Measurements from ENCODE around the gene CEACAM5. TPM values are rescaled to one million over a fixed set of nuclear protein-coding genes. Genes with fewer than 3 reads are reported as not detected.

The CEACAM5 gene
- not detected for polyA plus RNA-seq

- peaks cover 18% of the 10 kb centered on the region for H3K27me3 Mint-ChIP-seq
- H3K27ac Mint-ChIP-seq: peak within 1 kb of the TSS in 1 of 3 donors; percentile 15
- peaks cover 0 to 2% (median 0%) of the 10 kb centered on the region in 3 donors for H3K9me3 Mint-ChIP-seq
- peak within 1 kb of the TSS in 1 of 4 donors; percentile 9 for H3K4me3 Mint-ChIP-seq
- H3K36me3 Mint-ChIP-seq: no peaks in the 10 kb centered on the region
- H3K4me1 Mint-ChIP-seq: peaks cover 0 to 6% (median 1%) of the 10 kb centered on the region in 3 donors
These were observed at the start of gene CEACAM5 for GRCh38 chr19:41708481-41708880. Gene CEACAM5 (plus strand): TSS chr19:41708626. CDS start chr19:41708732, 106 bp downstream.

GRCh38 chr19:41666075-41666474 is 42.4 kb upstream of the CEACAM5 start:
- Mint-ChIP-seq H3K27ac (no peak overlapping the region), H3K27me3 (peaks cover 18% of the 10 kb centered on the region), H3K36me3 (no peaks in the 10 kb centered on the region), H3K9me3 (peaks cover 8 to 21% (median 17%) of the 10 kb centered on the region in 3 donors), H3K4me1 (no peaks in the 10 kb centered on the region), H3K4me3 (peak overlapping the region in 1 of 4 donors; percentile 14)

GRCh38 chr19:41668315-41668714 is 40.1 kb upstream of the CEACAM5 start:
- no peaks in the 10 kb centered on the region for H3K36me3 Mint-ChIP-seq
- H3K9me3 Mint-ChIP-seq: peaks cover 12 to 24% (median 20%) of the 10 kb centered on the region in 3 donors
- no peak overlapping the region for H3K27ac Mint-ChIP-seq
- H3K27me3 Mint-ChIP-seq: peaks cover 24% of the 10 kb centered on the region
- no peak overlapping the region for H3K4me3 Mint-ChIP-seq
- peaks cover 0 to 2% (median 1%) of the 10 kb centered on the region in 3 donors for H3K4me1 Mint-ChIP-seq

GRCh38 chr19:41670755-41671154 is 37.7 kb upstream of the CEACAM5 start:
- H3K9me3 Mint-ChIP-seq: peaks cover 7 to 9% (median 9%) of the 10 kb centered on the region in 3 donors

GRCh38 chr19:41671486-41671885 is 36.9 kb upstream of the CEACAM5 start:
- Mint-ChIP-seq H3K9me3 (peaks cover 3 to 9% (median 5%) of the 10 kb centered on the region in 3 donors), H3K4me3 (no peak overlapping the region), H3K27ac (no peak overlapping the region), H3K36me3 (no peaks in the 10 kb centered on the region), H3K27me3 (peaks cover 27% of the 10 kb centered on the region), H3K4me1 (peaks cover 0 to 2% (median 1%) of the 10 kb centered on the region in 3 donors)

More at GRCh38 chr19:41670755-41671154, 37.7 kb upstream of the CEACAM5 start:
- H3K27me3 Mint-ChIP-seq: peaks cover 24% of the 10 kb centered on the region
- no peak overlapping the region for H3K4me3 Mint-ChIP-seq
- H3K4me1 Mint-ChIP-seq: peaks cover 0 to 2% (median 1%) of the 10 kb centered on the region in 3 donors
- no peaks in the 10 kb centered on the region for H3K36me3 Mint-ChIP-seq
- H3K27ac Mint-ChIP-seq: peak overlapping the region in 1 of 3 donors; percentile 71

- peaks cover 14% of the 10 kb centered on the region for H3K27me3 Mint-ChIP-seq
- no peak overlapping the region for H3K27ac Mint-ChIP-seq
- no peaks in the 10 kb centered on the region for H3K4me1 Mint-ChIP-seq
- no peak overlapping the region for H3K4me3 Mint-ChIP-seq
- H3K36me3 Mint-ChIP-seq: peaks cover 4% of the 10 kb centered on the region
- no peaks in the 10 kb centered on the region for H3K9me3 Mint-ChIP-seq
These were observed 26.0 kb upstream of the CEACAM5 start for GRCh38 chr19:41682437-41682836.

GRCh38 chr19:41687419-41687818 is 21.0 kb upstream of the CEACAM5 start:
- H3K36me3 Mint-ChIP-seq: peaks cover 5% of the 10 kb centered on the region
- no peaks in the 10 kb centered on the region for H3K4me1 Mint-ChIP-seq
- peaks cover 0 to 3% (median under 1%) of the 10 kb centered on the region in 3 donors for H3K9me3 Mint-ChIP-seq
- H3K4me3 Mint-ChIP-seq: no peak overlapping the region
- peaks cover 35% of the 10 kb centered on the region for H3K27me3 Mint-ChIP-seq
- H3K27ac Mint-ChIP-seq: no peak overlapping the region

- Mint-ChIP-seq H3K27ac (no peak within 1 kb of the TSS), H3K27me3 (peaks cover 39% of the 10 kb centered on the region), H3K4me3 (no peak within 1 kb of the TSS), H3K4me1 (no peaks in the 10 kb centered on the region), H3K9me3 (peaks cover 0 to 10% (median 6%) of the 10 kb centered on the region in 3 donors), H3K36me3 (peaks cover 4% of the 10 kb centered on the region)
These were observed 20.3 kb upstream of the CEACAM5 start, which contains the start of gene CEACAM7 for GRCh38 chr19:41688098-41688497. Gene CEACAM7 (minus strand): TSS chr19:41688270. CDS start chr19:41688165, 105 bp downstream.

GRCh38 chr19:41688687-41689086 is 19.7 kb upstream of the CEACAM5 start:
- no peak overlapping the region for H3K27ac Mint-ChIP-seq
- H3K27me3 Mint-ChIP-seq: peaks cover 39% of the 10 kb centered on the region
- peaks cover 0 to 13% (median 9%) of the 10 kb centered on the region in 3 donors for H3K9me3 Mint-ChIP-seq
- no peak overlapping the region for H3K4me3 Mint-ChIP-seq
- H3K4me1 Mint-ChIP-seq: no peaks in the 10 kb centered on the region
- peaks cover 2% of the 10 kb centered on the region for H3K36me3 Mint-ChIP-seq

- H3K9me3 Mint-ChIP-seq: peaks cover 0 to 13% (median 9%) of the 10 kb centered on the region in 3 donors
These were observed 18.2 kb upstream of the CEACAM5 start for GRCh38 chr19:41689993-41690800.

GRCh38 chr19:41690801-41691065 is 17.7 kb upstream of the CEACAM5 start:
- H3K9me3 Mint-ChIP-seq: peaks cover 0 to 13% (median 9%) of the 10 kb centered on the region in 3 donors
- no peak overlapping the region for H3K4me3 Mint-ChIP-seq
- peaks cover 2% of the 10 kb centered on the region for H3K36me3 Mint-ChIP-seq
- peaks cover 42% of the 10 kb centered on the region for H3K27me3 Mint-ChIP-seq
- no peaks in the 10 kb centered on the region for H3K4me1 Mint-ChIP-seq
- no peak overlapping the region for H3K27ac Mint-ChIP-seq

More at GRCh38 chr19:41689993-41690800, 18.2 kb upstream of the CEACAM5 start:
- Mint-ChIP-seq H3K4me3 (no peak overlapping the region), H3K27ac (no peak overlapping the region), H3K27me3 (peaks cover 39% of the 10 kb centered on the region), H3K4me1 (no peaks in the 10 kb centered on the region), H3K36me3 (peaks cover 2% of the 10 kb centered on the region)

GRCh38 chr19:41691268-41691970 is 17.0 kb upstream of the CEACAM5 start:
- H3K4me3 Mint-ChIP-seq: no peak overlapping the region
- no peak overlapping the region for H3K27ac Mint-ChIP-seq
- H3K27me3 Mint-ChIP-seq: peaks cover 45% of the 10 kb centered on the region
- H3K36me3 Mint-ChIP-seq: peaks cover 2% of the 10 kb centered on the region
- no peaks in the 10 kb centered on the region for H3K4me1 Mint-ChIP-seq
- peaks cover 0 to 13% (median 9%) of the 10 kb centered on the region in 3 donors for H3K9me3 Mint-ChIP-seq

- peaks cover 0 to 5% (median 3%) of the 10 kb centered on the region in 3 donors for H3K4me1 Mint-ChIP-seq
- H3K27me3 Mint-ChIP-seq: peaks cover 31% of the 10 kb centered on the region
- H3K27ac Mint-ChIP-seq: no peak overlapping the region
- no peak overlapping the region for H3K4me3 Mint-ChIP-seq
- H3K9me3 Mint-ChIP-seq: peaks cover 0 to 13% (median 9%) of the 10 kb centered on the region in 3 donors
- peaks cover 2% of the 10 kb centered on the region for H3K36me3 Mint-ChIP-seq
These were observed 14.2 kb upstream of the CEACAM5 start for GRCh38 chr19:41694196-41694595.

GRCh38 chr19:41694831-41695635 is 13.4 kb upstream of the CEACAM5 start:
- no peak overlapping the region for H3K27ac Mint-ChIP-seq
- peaks cover 0 to 5% (median 3%) of the 10 kb centered on the region in 3 donors for H3K4me1 Mint-ChIP-seq
- peaks cover 28% of the 10 kb centered on the region for H3K27me3 Mint-ChIP-seq
- H3K36me3 Mint-ChIP-seq: peaks cover 2% of the 10 kb centered on the region
- peaks cover 0 to 13% (median 9%) of the 10 kb centered on the region in 3 donors for H3K9me3 Mint-ChIP-seq
- no peak overlapping the region for H3K4me3 Mint-ChIP-seq

Data from IgD-negative memory B cell (primary cell).